COLO668 (cell line): Measurements from ENCODE around the gene OPN3.
A peak's percentile ranks its signal among the peaks of the same experiment; 100 is the strongest.

ENCODE experiments used
- DNase-seq: peaks from one replicate; lab custom pipeline; 2025; ENCODE audit not compliant: unreplicated experiment; lab: John Stamatoyannopoulos, UW

Gene OPN3

DNA sequence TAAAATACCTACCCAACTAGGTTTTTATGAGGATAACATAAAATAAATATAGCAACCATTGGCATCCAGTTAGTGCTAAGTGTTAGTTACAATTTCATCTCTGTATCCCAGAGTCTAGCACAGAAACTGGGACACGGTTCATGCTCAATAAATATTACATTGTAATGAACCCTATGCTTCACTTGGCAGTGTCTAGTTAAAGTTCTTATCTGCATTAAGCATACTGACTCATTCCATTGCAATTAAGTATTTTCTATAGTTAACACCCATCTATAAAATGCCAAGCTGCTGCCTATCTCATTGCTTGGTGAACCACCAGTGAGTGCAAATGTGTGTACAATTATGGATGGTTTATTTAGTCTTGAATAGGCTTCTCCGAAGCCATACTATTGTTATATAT lies 15.2 kb downstream of the OPN3 start:
- DNase-seq: no peak

DNA sequence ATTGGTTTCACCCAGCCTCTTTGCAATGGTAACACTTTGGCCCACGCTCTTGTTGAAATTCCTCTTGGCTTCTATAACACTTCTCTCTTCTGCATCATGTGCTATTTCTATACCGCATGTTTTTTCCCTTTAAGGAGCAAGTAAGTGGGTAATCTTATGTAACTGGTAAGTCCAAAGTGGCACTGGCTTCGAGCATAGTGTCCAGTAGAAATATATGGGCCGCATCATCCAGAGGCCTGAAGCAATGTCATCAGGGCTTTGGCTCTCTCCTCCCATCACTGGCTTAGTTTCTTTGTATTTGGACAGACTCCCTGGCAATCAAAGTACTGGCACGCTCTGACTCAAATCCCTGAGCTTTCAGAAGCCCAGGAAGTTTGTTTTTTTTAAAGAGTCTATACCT lies 17.5 kb downstream of the OPN3 start:
- DNase-seq: no peak

DNA sequence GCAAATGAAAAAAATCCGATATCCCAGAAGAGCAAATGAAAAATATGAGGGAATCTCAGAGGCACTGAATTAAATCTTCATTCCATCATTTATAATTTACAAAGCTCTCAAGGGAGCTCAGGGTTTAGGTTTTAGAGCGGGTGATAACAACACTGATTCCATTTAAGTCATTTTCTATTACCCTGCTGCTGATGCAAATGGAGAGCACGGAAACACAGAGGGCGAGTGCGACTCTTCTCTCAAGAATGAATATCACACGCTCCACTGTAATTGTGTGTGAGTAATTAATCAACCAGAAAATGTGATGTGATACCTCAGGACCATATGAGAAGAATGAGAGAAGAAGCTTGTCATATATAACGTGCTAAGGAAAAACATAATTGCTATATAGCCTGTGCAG lies 22.7 kb downstream of the OPN3 start:
- no peak for DNase-seq

DNA sequence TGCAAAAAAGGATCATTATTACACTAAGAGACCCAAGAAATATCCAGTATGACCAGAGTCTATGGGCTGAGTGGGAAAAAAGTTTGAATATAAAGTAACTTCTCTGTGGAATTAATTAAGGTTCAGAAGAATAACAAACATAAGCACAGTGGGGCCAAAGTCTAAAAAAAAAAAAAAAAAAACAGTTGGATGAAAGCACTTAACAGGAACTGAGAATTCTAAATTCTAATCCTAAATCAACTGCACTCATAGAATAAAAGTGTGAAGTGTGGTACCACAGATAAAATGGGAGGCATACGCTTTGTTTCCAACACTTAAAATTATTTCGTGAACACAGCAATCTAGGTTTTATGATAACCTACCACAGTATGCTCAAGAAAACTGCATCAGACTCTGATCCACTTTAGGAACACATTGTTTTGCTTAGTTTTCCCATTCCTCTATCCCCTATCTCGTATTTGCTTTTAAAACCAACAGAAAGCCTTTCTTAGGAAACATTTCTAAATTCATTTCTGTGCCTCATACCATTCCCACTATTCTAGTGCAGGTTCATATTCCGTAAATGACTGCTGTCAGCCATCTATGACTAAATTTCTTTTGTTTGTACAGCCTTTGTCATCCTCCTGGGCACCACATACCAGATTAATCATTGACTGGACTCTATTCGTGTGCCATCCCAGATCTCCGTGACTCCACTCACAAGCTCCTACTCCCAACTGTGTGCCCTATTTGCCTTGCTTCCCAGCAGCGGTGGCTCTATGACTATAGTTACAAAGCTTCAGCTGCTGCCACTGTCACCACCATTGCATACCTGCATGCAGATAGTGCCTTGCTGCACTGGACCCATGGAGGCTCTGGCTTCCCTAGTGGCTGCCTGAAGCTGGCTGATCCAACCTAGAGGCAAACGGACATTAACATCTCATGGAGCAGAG lies 24.9 kb downstream of the OPN3 start:
- peak; percentile 85 for DNase-seq

DNA sequence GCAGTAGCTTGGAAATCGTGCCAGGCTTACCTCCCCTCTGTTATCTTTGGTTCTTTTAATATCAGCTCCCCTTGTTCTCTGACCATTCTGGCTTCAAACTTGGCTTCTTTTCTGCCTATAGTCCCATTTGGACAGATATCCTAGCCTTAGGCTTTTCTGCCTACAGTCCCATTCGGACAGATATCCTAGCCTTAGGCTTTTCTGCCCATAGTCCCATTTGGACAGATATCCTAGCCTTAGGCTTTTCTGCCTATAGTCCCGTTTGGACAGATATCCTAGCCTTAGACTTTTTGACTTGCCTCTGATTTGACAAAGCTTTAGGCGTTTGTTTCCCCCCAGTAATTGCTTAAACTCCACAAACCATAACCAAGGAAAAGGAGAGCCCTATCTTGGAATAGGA lies 25.6 kb downstream of the OPN3 start:
- no peak for DNase-seq

DNA sequence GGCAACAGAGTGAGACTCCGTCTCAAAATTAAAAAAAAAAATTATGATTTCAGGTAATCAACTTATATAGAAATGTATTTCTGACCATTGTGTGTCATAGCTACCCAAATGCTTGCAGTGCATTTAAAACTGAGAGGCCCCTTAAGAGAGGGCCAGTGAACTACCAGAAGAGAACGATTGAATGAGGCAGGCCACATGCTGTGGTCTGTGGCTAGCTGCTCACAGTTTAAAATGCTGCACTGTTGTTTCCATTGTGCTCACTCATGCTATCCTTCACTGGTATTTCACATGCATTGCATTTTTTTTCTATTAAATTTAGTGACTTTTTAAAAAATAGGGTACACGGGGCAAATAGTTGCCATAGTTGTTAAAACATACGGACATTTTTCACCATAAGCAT lies 26.0 kb downstream of the OPN3 start:
- DNase-seq: no peak

DNA sequence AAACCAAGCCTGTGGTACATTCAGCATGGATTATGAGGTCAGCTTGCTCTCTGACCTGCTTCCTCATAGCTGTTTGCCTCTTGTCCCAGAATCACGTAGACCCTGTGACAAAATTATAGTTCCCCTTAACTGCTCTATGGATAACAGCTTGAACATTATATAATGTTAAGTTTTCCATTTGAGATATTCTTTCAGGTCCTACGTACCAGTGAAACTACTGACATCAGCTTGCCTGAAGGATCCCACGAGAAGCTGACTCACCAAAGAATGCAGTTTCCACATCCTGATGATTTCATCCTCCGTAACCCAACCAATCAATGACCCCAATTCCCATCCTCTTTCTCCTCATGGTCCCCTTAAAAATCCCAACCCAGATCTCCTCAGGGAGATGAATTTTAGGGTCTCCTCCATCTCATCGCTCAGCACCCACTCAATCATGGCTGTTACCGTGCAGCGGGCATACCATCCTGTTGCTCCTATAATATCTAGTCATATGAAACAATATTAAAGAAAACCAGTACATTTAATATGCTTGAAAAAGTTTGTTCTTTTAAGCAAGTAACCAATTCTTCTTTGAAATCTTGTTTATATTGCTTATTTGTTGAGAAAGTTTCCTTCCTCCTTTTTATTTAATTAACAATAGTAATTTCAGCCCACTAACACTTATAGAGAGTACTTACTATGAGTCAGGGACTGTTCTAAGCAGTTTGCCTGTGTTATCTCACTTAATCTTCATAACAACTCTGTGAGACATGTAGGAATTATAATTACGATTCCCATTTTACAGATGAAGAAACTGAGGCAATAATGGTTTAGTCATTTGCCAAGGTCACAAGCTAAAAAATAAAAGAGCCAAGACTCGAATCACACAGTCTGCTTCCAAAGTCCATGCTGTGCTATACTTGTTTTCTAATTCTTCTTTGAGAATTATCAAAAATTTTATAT lies 27.4 kb downstream of the OPN3 start:
- no peak for DNase-seq

DNA sequence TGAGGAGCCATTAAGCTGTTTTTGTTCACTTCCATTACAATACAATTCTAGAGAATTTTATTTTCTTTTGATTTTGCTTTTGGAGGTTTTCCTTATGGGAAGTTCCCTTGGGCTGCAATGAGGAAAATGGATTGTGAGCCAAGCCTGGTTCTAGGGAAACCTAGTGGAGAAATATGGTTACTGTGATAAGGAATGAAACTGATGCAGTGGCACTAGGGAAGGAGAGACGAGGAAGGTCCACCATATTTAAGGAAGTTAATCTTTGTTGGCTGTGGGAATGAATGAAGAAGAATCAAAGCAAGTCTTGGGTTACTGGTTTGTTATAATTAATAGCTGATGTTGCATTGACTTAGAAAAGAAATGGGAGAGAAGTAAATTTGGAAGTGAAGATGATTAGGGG lies 28.4 kb downstream of the OPN3 start:
- DNase-seq: no peak

DNA sequence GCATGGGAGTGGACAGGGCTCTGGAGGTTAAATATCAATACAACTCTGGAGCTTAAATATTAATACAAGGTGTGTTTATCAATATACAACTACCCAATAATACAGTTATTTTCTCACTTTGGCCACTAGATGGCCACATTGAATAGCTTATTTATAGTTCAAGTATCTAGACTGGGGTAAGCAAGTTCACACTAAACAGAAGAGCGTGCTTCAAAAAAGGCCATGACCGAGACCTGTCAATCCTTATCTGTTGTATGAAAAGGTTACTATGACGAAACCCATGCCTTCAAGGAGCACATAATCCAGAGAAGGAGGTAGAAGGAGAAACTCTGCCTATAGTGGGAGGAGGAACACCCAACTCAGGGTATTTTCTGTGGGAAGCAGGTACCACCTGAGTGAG lies 29.1 kb downstream of the OPN3 start:
- peak; percentile 23 for DNase-seq

DNA sequence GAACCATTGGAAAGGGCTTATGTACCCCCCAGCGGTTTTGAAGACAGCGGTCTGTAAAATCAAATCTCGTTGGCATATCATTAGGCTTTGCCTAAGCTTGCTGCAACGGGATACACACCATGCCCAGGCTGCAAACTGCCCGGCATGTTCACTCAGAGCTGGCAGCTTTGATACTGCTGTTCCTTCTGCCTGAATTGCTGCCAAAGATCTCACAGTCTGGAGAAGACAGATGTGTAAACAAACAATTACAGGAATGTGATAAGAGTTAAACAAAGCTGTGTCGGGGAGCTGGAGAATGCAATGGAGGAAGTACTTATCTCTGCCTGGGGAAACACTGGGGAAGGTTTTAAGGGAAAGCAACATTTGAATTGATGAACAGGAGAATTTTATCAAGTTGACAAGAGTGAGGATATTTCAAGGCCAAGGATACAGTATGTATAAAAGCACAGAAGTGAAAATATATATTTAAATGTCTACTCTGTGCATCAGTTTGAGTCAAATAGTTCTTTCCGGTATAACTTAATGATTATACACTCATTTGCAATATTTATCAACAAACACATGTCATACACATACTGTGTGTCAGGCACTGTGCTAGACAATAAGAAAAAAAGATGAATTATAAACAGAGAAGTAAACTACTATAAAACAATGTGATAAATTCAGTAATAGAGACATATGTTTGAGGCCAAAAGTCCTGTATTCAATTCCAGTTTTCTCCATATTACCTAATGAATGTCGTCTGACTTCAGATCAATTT lies 29.9 kb downstream of the OPN3 start:
- DNase-seq: peak; percentile 31

DNA sequence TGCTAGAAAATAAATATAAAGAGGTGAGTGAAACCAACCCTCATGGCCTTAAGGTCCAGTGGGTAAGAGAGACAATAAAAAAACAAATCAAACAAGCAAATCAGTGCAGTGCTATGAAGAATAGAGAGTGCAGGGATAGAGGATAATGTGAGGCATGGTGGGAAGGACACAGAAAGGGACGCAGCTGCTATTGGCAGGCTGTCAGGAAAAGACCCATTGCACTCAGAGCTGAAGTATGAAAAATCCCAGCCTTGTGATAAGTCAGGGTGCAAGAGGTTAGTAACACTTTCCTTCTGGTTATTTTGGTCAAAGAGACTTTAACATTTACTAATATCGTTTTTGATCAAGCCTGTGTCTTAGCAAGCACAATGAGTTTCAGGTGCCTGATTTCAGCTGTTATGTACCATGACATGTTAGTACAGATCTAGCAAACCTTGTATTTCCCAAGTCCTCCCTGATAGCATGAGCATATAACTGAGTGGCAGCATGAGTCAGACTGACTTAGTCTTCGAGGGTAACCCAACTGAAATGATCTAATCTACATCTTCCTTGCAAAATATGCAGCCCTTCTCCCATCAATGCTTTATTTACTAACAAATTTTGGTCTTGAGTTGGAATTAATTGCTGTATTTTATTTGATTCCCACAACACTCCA lies 31.7 kb downstream of the OPN3 start:
- DNase-seq: no peak

DNA sequence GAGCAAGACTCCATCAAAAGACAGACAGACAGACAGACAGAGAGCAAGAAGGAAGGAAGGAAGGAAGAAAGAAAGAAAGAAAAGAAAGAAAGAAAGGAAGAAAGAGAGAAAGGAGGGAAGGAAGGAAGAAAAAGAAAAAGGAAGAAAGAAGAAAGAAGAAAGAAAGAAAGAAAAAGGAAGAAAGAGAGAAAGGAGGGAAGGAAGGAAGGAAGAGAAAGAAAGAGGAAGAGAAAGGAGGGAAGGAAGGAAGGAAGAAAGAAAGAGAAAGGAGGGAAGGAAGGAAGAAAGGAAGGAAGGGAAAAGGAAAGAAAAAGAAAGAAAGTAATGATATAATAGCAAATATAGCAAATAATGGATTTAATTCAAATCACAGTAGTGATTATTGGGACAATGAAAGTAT lies 32.7 kb downstream of the OPN3 start:
- no peak for DNase-seq

DNA sequence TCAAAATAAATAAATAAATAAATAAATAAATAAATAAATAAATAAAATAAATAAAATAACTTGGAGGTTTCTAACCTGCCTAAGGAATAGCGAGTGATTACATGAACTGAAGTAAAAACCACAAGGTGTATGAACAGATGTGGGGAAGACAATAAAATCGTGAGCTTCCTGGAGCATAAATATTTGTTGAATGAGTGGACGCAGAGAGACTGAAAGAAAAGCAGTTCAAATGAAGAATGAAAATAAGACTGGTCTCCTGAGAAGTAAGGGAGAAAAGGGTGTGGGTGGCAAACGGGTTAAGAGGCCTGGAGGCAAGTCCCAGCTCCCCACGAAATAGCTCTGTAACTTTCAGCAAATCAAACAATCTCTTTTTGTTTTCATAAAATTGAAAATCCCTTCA lies 33.6 kb downstream of the OPN3 start:
- no peak for DNase-seq

DNA sequence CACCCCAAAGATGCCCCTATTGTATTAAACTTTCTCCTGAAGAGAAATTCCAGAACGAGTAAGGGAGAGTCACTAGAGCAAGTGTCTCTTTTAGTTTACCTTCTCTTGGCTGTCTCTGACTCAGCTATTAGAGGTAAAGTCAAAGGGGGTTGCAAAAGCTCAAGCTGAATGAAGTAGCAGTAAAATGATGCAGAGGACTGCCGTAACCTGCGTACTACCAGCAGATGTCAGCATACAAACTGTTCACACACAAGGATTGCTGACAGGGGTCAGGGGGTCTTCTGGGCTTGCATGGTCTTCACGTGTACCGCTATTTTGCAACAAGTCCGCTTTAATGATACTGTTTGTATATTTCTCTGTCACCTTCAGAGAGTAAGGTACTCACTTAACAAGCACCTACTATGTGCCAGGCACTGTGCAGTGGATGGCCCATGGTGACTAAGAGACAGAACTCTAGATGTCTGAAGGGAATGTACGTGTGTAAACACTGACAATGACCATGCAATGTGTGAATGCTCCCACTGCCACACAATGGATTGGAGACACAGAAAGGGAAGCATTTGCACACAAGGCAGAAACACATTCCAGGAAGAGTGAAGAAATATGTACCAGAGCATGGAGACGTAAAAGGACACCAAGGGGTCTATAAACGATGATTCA lies 34.9 kb downstream of the OPN3 start:
- DNase-seq: no peak

DNA sequence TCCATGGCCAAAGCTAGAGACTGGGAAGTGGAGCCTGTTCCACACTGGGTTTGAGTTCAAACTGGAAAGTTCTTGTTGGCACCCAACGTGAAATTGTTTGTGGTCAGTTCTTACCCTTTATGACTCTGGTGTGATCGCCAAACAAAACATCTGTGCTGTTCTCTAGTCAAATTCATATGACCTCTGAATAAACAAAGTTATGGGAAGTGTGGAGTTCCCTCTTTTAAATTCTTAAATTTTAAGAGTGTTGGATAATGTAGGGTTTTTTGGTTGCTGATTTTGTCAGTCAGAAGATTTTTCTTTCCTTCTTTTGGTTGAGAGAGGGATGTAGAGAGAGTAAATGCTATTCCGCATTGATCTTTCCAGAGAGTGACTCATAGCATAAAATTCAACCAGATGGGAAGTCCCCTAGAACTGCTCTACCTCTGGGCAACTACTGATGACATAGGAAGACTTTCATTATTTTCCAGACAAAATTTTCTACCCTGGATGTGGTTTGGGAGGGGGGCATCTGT lies 36.4 kb downstream of the OPN3 start:
- DNase-seq: no peak

DNA sequence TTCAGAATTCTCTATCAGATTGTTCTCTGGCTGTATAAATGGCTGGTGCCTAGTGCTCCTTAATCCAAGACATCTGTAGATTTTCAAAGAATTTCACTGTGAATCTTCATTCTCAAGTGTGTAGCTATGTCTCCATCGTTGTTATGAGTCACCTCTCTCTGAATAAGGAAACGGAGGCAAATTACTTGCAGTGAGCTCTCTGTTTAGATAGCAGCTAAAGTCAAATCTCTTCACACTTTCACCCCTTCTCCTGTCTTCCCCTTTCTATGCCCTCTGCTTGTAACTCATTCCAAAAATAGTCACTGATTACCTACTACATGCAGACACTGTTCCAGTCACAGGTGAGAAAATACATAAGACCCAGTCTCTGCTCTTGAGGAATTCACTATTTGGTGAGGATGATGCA lies 39.7 kb downstream of the OPN3 start:
- no peak for DNase-seq

DNA sequence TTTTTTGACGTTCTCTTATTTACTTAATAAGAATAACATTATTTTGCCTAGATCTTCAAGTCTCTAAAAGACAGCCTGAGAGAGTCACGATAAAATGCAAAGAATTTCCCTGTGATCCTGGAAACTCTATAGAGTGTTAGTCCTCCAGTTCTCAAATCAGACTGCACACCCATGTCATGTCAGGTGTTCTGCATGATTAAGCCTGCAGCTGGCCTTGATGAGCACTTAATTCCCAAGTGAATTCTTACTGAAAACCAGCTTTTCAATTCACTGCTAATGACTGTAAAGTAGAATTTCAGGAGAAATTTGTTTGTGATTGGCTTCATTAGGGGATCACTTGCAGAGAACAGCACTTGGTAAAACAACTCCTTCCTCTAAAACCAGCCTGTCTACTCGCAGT lies 41.9 kb downstream of the OPN3 start:
- no peak for DNase-seq

DNA sequence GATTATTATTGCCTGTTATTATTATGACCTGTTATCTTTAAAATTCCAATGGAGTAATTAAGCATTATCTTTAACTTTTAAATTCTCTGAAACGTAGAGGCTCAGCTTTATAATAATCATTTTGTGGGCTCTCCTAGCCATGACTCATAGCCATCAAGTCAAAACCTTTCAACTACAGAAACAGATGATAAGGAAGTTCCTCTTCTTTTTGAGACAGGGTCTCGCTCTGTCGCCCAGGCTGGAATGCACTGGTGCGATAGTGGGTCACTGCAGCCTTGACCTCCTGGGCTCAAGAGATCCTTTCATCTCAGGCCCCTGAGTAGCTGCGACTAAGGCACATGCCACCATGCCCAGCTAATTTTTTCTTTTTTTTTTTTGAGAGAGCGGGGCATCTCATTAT lies 43.5 kb downstream of the OPN3 start:
- no peak for DNase-seq

DNA sequence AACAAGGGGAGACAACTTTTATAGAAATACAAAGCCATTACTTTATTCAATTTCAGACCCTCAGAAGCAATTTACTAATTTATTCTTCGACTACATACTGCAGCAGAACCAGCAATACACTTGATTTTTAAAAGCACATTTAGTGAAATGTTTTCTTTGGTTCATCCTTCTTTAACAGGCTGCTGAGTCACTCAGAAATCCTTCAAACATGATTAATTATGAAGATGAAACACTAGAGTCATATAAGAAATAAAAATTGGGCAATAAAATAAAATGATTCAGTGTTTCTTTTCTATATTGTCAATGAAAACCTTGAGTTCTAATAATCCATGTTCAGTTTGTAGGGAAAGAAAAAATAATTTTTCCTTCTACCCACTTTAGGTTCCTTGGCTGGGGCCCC lies 47.0 kb downstream of the OPN3 start:
- no peak for DNase-seq
